OCI-LY1 (cell line): ENCODE measurements around the gene ACE.

Experiments
- H2AFZ ChIP-seq: fragments of 200-600 bp; sonication (generic), shearing (Covaris generic); 2 replicates; pipeline ENCODE4 v1.6.0; 2014; ENCODE audit warnings: antibody characterized with exemption, mild to moderate bottlenecking, low read length
- H3F3A ChIP-seq: fragments of 200-600 bp; sonication (generic), shearing (Covaris generic); 2 replicates; pipeline ENCODE4 v1.6.0; 2014; ENCODE audit warnings: mild to moderate bottlenecking, antibody characterized with exemption, low read length, moderate library complexity; ENCODE audit not compliant: insufficient read depth
- H3K27ac ChIP-seq: fragments of 200-600 bp; sonication (generic); 2 replicates; pipeline ENCODE4 v1.5.1; 2014; ENCODE audit warnings: low read length, mixed run types, mild to moderate bottlenecking, low read depth; ENCODE audit not compliant: poor library complexity, severe bottlenecking
- H3K27me3 ChIP-seq: fragments of 200-600 bp; sonication (generic); 2 replicates; pipeline ENCODE4 v1.6.0; 2014; ENCODE audit warnings: antibody characterized with exemption, mild to moderate bottlenecking, low read length, moderate library complexity; ENCODE audit not compliant: insufficient read depth
- H3K36me3 ChIP-seq: fragments of 200-600 bp; sonication (generic); 2 replicates; pipeline ENCODE4 v1.6.1; 2014; ENCODE audit warnings: mild to moderate bottlenecking, antibody characterized with exemption, low read length, moderate library complexity, mixed read lengths; ENCODE audit not compliant: insufficient read depth
- H3K4me1 ChIP-seq: fragments of 200-600 bp; sonication (generic); 2 replicates; pipeline ENCODE4 v1.5.1; 2014; ENCODE audit warnings: mild to moderate bottlenecking, low read length, moderate library complexity; ENCODE audit not compliant: insufficient read depth, severe bottlenecking
- H3K4me2 ChIP-seq: fragments of 200-600 bp; sonication (generic), shearing (Covaris generic); 2 replicates; pipeline ENCODE4 v1.6.1; 2014; ENCODE audit warnings: low read length
- H3K4me3 ChIP-seq: fragments of 200-600 bp; sonication (generic); 2 replicates; pipeline ENCODE4 v1.5.1; 2014; ENCODE audit warnings: low read length, low read depth, mild to moderate bottlenecking, mixed read lengths; ENCODE audit not compliant: poor library complexity, severe bottlenecking
- H3K79me2 ChIP-seq: fragments of 200-600 bp; shearing (Covaris generic); 2 replicates; pipeline ENCODE4 v1.6.1; 2016; ENCODE audit warnings: mixed run types, low read length, mixed read lengths; ENCODE audit not compliant: insufficient read depth
- H3K9ac ChIP-seq: fragments of 200-600 bp; sonication (generic), shearing (Covaris generic); 2 replicates; pipeline ENCODE4 v1.6.1; 2014; ENCODE audit warnings: mild to moderate bottlenecking, low read length, mixed read lengths
- H3K9me2 ChIP-seq: fragments of 200-600 bp; sonication (generic), shearing (Covaris generic); 2 replicates; pipeline ENCODE4 v1.6.1; 2014; ENCODE audit warnings: low read depth, mild to moderate bottlenecking, low read length, mixed read lengths
- H3K9me3 ChIP-seq: fragments of 200-600 bp; shearing (Covaris generic); 2 replicates; pipeline ENCODE4 v1.6.1; 2014; ENCODE audit warnings: low read length, mixed read lengths
- H4K20me1 ChIP-seq: fragments of 200-600 bp; sonication (generic), shearing (Covaris generic); 2 replicates; pipeline ENCODE4 v1.6.0; 2016; ENCODE audit warnings: mild to moderate bottlenecking, low read length; ENCODE audit not compliant: insufficient read depth
- CTCF ChIP-seq: fragments of 200-600 bp; sonication (generic), shearing (Covaris generic); IDR thresholded peaks from 2 replicates; pipeline ENCODE4 v1.5.1; 2017; ENCODE audit warnings: mild to moderate bottlenecking, antibody characterized with exemption, low read length, moderate library complexity, mixed read lengths
- EZH2 ChIP-seq: fragments of 200-600 bp; sonication (generic), shearing (Covaris generic); IDR thresholded peaks from 2 replicates; pipeline ENCODE4 v1.8.0; 2017; ENCODE audit warnings: borderline replicate concordance, mixed run types, mild to moderate bottlenecking, antibody characterized with exemption, low read length, moderate library complexity, mixed read lengths

The ACE gene

GRCh38 chr17:63533433-63534077, 56.7 kb downstream of the ACE start:
- Histone ChIP-seq H3K27me3 (no peaks in the 10 kb centered on the region), H3K9me3 (no peaks in the 10 kb centered on the region), H3K4me1 (no peaks in the 10 kb centered on the region), H3K27ac (no peak overlapping the region), H2AFZ (no peak overlapping the region), H3F3A (no peaks in the 10 kb centered on the region), H3K36me3 (no peaks in the 10 kb centered on the region), H3K9ac (no peak overlapping the region), H3K9me2 (no peaks in the 10 kb centered on the region), H4K20me1 (no peaks in the 10 kb centered on the region), H3K4me3 (no peak overlapping the region), H3K79me2 (no peaks in the 10 kb centered on the region), H3K4me2 (no peak overlapping the region)
- no peak for TF ChIP-seq CTCF
- TF ChIP-seq EZH2, result no peak

GRCh38 chr17:63534078-63534570, 57.3 kb downstream of the ACE start:
- H3K4me2 ChIP-seq, result no peak overlapping the region
- no peaks in the 10 kb centered on the region for H3F3A ChIP-seq
- no peaks in the 10 kb centered on the region for H3K9me2 ChIP-seq
- no peak overlapping the region for H3K9ac ChIP-seq
- no peaks in the 10 kb centered on the region for H3K36me3 ChIP-seq
- H3K4me1 ChIP-seq, result no peaks in the 10 kb centered on the region
- H3K27ac ChIP-seq, result no peak overlapping the region
- H4K20me1 ChIP-seq, result no peaks in the 10 kb centered on the region
- no peak for TF ChIP-seq CTCF
- no peak for TF ChIP-seq EZH2
- H3K79me2 ChIP-seq, result no peaks in the 10 kb centered on the region
- H2AFZ ChIP-seq, result no peak overlapping the region
- no peak overlapping the region for H3K4me3 ChIP-seq
- H3K27me3 ChIP-seq, result no peaks in the 10 kb centered on the region; the same call in 1 of the 2 replicates
- H3K9me3 ChIP-seq, result no peaks in the 10 kb centered on the region

- no peak overlapping the region for H3K9ac ChIP-seq
- no peak overlapping the region for H3K4me3 ChIP-seq
- no peaks in the 10 kb centered on the region for H3F3A ChIP-seq
- H3K79me2 ChIP-seq, result no peaks in the 10 kb centered on the region
- H3K27ac ChIP-seq, result no peak overlapping the region
- H3K9me2 ChIP-seq, result no peaks in the 10 kb centered on the region
- H2AFZ ChIP-seq, result no peak overlapping the region
- H4K20me1 ChIP-seq, result no peaks in the 10 kb centered on the region
- no peaks in the 10 kb centered on the region for H3K9me3 ChIP-seq
- no peak overlapping the region for H3K4me2 ChIP-seq
- TF ChIP-seq CTCF, result no peak
- no peak for TF ChIP-seq EZH2
- H3K4me1 ChIP-seq, result no peaks in the 10 kb centered on the region
- no peaks in the 10 kb centered on the region for H3K36me3 ChIP-seq
- no peaks in the 10 kb centered on the region; the same call in 1 of the 2 replicates for H3K27me3 ChIP-seq
These were observed 58.1 kb downstream of the ACE start for GRCh38 chr17:63534816-63535455.
